Neural progenitor cell (in vitro differentiated cells): ENCODE results near the gene RELA.

Experiments used
- CTCF ChIP-seq: fragments of 200-600 bp; sonication (generic); IDR thresholded peaks from 2 replicates; pipeline ENCODE4 v1.5.1; 2017; ENCODE audit warnings: antibody characterized with exemption, mild to moderate bottlenecking
- EZH2phosphoT487 ChIP-seq: fragments of 200-600 bp; sonication (generic); IDR thresholded peaks from 2 replicates; pipeline ENCODE4 v1.6.1; 2017; ENCODE audit warnings: antibody characterized with exemption

- TF ChIP-seq CTCF (no peak), EZH2phosphoT487 (no peak)
These were observed 23.3 kb upstream of the RELA start for GRCh38 chr11:65685981-65686380.
